HUES48 (cell line): ENCODE measurements around the gene GALNT1.

ENCODE experiments used
- H3K27ac ChIP-seq: one replicate; pipeline ENCODE4 v1.7.0; 2013; ENCODE audit warnings: low read depth, low read length, inconsistent platforms
- H3K27me3 ChIP-seq: 2 replicates; pipeline ENCODE4 v1.6.1; 2013; ENCODE audit warnings: mild to moderate bottlenecking, low read length; ENCODE audit not compliant: control insufficient read depth, insufficient read depth
- H3K36me3 ChIP-seq: 2 replicates; pipeline ENCODE4 v1.6.1; 2013; ENCODE audit warnings: low read length; ENCODE audit not compliant: control insufficient read depth, insufficient read depth
- H3K4me1 ChIP-seq: 2 replicates; pipeline ENCODE4 v1.6.1; 2013; ENCODE audit warnings: mild to moderate bottlenecking, low read length; ENCODE audit not compliant: control insufficient read depth, insufficient read depth
- H3K4me3 ChIP-seq: 2 replicates; pipeline ENCODE4 v1.5.1; 2013; ENCODE audit warnings: mild to moderate bottlenecking, low read depth, low read length
- H3K9ac ChIP-seq: 2 replicates; pipeline ENCODE4 v1.6.1; 2013; ENCODE audit warnings: mild to moderate bottlenecking, low read depth, low read length, moderate library complexity
- H3K9me3 ChIP-seq: 2 replicates; pipeline ENCODE4 v1.6.1; 2013; ENCODE audit warnings: low read length; ENCODE audit not compliant: control insufficient read depth, insufficient read depth

Gene GALNT1

GRCh38 chr18:35733408-35733807, 151.9 kb downstream of the GALNT1 start:
- Histone ChIP-seq H3K9me3 (peaks cover 4% of the 10 kb centered on the region; the same call in 1 of the 2 replicates), H3K27ac (no peak overlapping the region), H3K36me3 (no peaks in the 10 kb centered on the region), H3K4me1 (0 out of 2 replicates have a peak, but pooled peaks cover 2% of the 10 kb centered on the region), H3K27me3 (no peaks in the 10 kb centered on the region), H3K9ac (no peak overlapping the region), H3K4me3 (no peak overlapping the region)

DNA sequence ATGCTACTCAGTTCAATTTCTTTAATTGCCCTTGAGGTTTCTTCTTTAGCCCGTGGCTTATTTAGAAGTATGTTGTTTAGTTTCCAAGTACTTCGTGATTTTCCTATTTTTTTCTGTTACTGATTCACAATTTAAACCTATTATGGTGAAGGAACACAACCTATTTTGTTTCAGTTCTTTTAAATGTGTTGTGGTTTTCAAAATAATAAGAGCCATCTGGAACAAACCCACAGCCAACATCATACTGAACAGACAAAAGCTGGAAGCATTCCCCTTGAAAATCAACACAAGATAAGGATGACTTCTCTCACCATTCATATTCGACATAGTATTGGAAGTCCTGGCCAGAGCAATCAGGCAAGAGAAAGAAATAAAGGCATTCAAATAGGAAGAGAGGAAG, 155.2 kb downstream of the GALNT1 start:
- H3K36me3 ChIP-seq: no peaks in the 10 kb centered on the region
- H3K4me1 ChIP-seq: 0 out of 2 replicates have a peak, but pooled peaks cover 2% of the 10 kb centered on the region

GRCh38 chr18:35739778-35740177, 158.2 kb downstream of the GALNT1 start:
- H3K4me1 ChIP-seq: 0 out of 2 replicates have a peak, but pooled peaks cover 2% of the 10 kb centered on the region
- H3K9ac ChIP-seq: no peak overlapping the region
- no peaks in the 10 kb centered on the region for H3K27me3 ChIP-seq
- H3K9me3 ChIP-seq: 0 out of 2 replicates have a peak, but pooled peaks cover 3% of the 10 kb centered on the region
- H3K27ac ChIP-seq: no peak overlapping the region
- no peak overlapping the region for H3K4me3 ChIP-seq
- no peaks in the 10 kb centered on the region for H3K36me3 ChIP-seq

More for the DNA sequence above, 155.2 kb downstream of the GALNT1 start:
- Histone ChIP-seq H3K9me3 (0 out of 2 replicates have a peak, but pooled peaks cover 3% of the 10 kb centered on the region), H3K9ac (no peak overlapping the region), H3K4me3 (no peak overlapping the region), H3K27me3 (no peaks in the 10 kb centered on the region), H3K27ac (no peak overlapping the region)

- Histone ChIP-seq H3K27ac (no peak overlapping the region), H3K36me3 (no peaks in the 10 kb centered on the region), H3K9me3 (0 out of 2 replicates have a peak, but pooled peaks cover 3% of the 10 kb centered on the region), H3K4me1 (0 out of 2 replicates have a peak, but pooled peaks cover 2% of the 10 kb centered on the region), H3K27me3 (no peaks in the 10 kb centered on the region), H3K4me3 (no peak overlapping the region), H3K9ac (no peak overlapping the region)
Measured at GRCh38 chr18:35740656-35741055, 159.1 kb downstream of the GALNT1 start.

DNA sequence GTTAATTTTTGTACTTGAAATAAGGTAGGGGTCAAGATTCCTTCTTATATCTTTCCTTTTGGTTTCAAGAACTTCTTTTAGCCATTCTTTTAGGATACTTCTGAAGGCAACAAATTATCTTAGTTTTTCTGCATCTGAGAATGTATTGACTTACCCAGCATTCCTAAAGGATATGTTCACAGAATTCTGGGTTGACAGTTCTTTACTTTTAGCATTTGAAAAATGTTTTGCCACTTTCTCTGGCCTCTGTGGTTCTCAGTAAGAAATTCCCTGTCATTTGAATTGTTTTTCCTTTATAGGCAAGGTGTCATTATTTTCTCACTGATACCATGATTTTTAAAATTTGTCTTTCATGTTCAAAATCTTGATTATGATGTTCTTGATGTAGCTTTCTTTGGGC, 162.4 kb downstream of the GALNT1 start:
- Histone ChIP-seq H3K9me3 (no peaks in the 10 kb centered on the region), H3K4me3 (no peak overlapping the region), H3K36me3 (no peaks in the 10 kb centered on the region), H3K27me3 (no peaks in the 10 kb centered on the region), H3K9ac (no peak overlapping the region), H3K4me1 (no peaks in the 10 kb centered on the region), H3K27ac (no peak overlapping the region)

- Histone ChIP-seq H3K9ac (no peak overlapping the region), H3K4me1 (no peaks in the 10 kb centered on the region), H3K4me3 (no peak overlapping the region), H3K27me3 (no peaks in the 10 kb centered on the region), H3K27ac (no peak overlapping the region), H3K9me3 (no peaks in the 10 kb centered on the region), H3K36me3 (no peaks in the 10 kb centered on the region)
Measured at GRCh38 chr18:35745814-35746213, 164.3 kb downstream of the GALNT1 start.

GRCh38 chr18:35746826-35747339, 165.3 kb downstream of the GALNT1 start:
- no peaks in the 10 kb centered on the region for H3K36me3 ChIP-seq
- H3K4me1 ChIP-seq: no peaks in the 10 kb centered on the region
- no peaks in the 10 kb centered on the region for H3K9me3 ChIP-seq
- no peak overlapping the region for H3K27ac ChIP-seq
- H3K27me3 ChIP-seq: no peaks in the 10 kb centered on the region
- H3K4me3 ChIP-seq: no peak overlapping the region
- H3K9ac ChIP-seq: no peak overlapping the region

GRCh38 chr18:35747894-35748472, 166.4 kb downstream of the GALNT1 start:
- Histone ChIP-seq H3K27ac (no peak overlapping the region), H3K9me3 (no peaks in the 10 kb centered on the region), H3K4me3 (no peak overlapping the region), H3K4me1 (no peaks in the 10 kb centered on the region), H3K27me3 (no peaks in the 10 kb centered on the region), H3K36me3 (no peaks in the 10 kb centered on the region), H3K9ac (no peak overlapping the region)

GRCh38 chr18:35749701-35750100, 168.2 kb downstream of the GALNT1 start:
- no peaks in the 10 kb centered on the region for H3K27me3 ChIP-seq

DNA sequence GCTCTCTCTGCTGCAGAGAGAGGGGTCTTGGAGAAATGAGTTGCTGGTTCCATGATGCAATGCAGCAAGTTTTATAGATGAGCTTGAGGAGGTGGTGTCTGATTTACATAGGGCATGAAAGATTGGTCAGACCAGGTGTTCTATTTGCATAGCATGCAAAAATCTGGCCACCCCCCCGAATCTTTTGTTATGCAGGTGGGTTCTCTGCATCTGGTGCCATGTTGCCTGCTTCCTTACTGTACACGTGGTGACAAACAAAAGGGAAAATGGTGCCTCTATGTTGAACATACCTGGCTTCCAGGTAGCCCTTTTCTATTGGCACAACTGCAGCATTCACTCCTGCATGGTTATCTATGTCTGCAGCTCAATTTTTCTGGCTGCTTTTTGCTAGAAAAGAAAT, 169.4 kb downstream of the GALNT1 start:
- no peaks in the 10 kb centered on the region for H3K36me3 ChIP-seq
- H3K9ac ChIP-seq: no peak overlapping the region
- H3K9me3 ChIP-seq: no peaks in the 10 kb centered on the region
- no peaks in the 10 kb centered on the region for H3K27me3 ChIP-seq
- peaks cover 10% of the 10 kb centered on the region for H3K4me1 ChIP-seq
- no peak overlapping the region for H3K27ac ChIP-seq
- H3K4me3 ChIP-seq: no peak overlapping the region

More at GRCh38 chr18:35749701-35750100, 168.2 kb downstream of the GALNT1 start:
- no peak overlapping the region for H3K9ac ChIP-seq
- H3K9me3 ChIP-seq: no peaks in the 10 kb centered on the region
- peaks cover 10% of the 10 kb centered on the region for H3K4me1 ChIP-seq
- H3K36me3 ChIP-seq: no peaks in the 10 kb centered on the region
- no peak overlapping the region for H3K27ac ChIP-seq
- H3K4me3 ChIP-seq: no peak overlapping the region

DNA sequence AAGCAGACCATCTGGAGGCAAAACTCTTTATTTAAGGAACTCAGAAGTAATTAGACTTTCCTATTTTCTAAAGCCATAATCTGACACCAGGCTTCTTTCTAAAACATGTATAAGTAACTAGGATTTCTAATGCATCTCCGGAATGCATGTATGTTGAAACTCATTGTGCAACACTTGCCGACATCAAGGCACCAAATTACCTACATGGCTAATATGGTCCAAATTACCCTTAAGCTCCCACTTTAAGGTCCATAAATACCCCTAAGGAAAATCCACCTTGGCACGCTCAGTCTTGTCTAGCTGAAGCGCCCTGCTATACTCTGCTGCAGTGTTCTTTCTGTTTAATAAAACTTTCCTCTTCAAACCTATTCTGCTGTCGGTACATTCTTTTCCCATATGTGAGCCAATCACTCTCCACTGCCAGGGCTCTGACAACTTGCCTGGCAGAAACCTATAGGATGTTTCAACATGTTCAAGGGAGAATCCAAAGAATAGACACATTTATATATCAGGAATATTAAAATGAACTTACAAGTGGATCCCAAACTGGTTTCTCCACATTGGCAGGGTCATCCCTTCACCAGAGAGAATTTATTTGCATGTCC, 171.9 kb downstream of the GALNT1 start:
- H3K9ac ChIP-seq: no peak overlapping the region
- peaks cover 10% of the 10 kb centered on the region for H3K4me1 ChIP-seq
- H3K27ac ChIP-seq: no peak overlapping the region
- H3K4me3 ChIP-seq: no peak overlapping the region
- no peaks in the 10 kb centered on the region for H3K36me3 ChIP-seq
- H3K9me3 ChIP-seq: peaks cover 13% of the 10 kb centered on the region
- H3K27me3 ChIP-seq: no peaks in the 10 kb centered on the region
